Choroid plexus epithelial cell (primary cell): Measurements from ENCODE around the gene SEC23A.

ENCODE experiments used
- DNase-seq: peaks from one replicate; pipeline ENCODE4 v3.0.0-alpha.2; 2010; ENCODE audit warnings: low read depth
- H3K4me3 ChIP-seq: 2 replicates; pipeline ENCODE4 v1.5.1; 2011; ENCODE audit warnings: low read depth, mild to moderate bottlenecking, control low read depth, low read length, moderate library complexity
- TF ChIP-seq, protein P1 (sequence below): conservative IDR thresholded peaks from 2 replicates; pipeline ENCODE4 v1.5.1; 2011; ENCODE audit warnings: low read depth, mild to moderate bottlenecking, control low read depth, inconsistent platforms, low read length, moderate library complexity

The SEC23A gene

GRCh38 chr14:39036760-39037159 lies 66.3 kb downstream of the SEC23A start:
- TF ChIP-seq, protein P1, sequence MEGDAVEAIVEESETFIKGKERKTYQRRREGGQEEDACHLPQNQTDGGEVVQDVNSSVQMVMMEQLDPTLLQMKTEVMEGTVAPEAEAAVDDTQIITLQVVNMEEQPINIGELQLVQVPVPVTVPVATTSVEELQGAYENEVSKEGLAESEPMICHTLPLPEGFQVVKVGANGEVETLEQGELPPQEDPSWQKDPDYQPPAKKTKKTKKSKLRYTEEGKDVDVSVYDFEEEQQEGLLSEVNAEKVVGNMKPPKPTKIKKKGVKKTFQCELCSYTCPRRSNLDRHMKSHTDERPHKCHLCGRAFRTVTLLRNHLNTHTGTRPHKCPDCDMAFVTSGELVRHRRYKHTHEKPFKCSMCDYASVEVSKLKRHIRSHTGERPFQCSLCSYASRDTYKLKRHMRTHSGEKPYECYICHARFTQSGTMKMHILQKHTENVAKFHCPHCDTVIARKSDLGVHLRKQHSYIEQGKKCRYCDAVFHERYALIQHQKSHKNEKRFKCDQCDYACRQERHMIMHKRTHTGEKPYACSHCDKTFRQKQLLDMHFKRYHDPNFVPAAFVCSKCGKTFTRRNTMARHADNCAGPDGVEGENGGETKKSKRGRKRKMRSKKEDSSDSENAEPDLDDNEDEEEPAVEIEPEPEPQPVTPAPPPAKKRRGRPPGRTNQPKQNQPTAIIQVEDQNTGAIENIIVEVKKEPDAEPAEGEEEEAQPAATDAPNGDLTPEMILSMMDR, result no peak
- no peak for DNase-seq

GRCh38 chr14:39035336-39035735 lies 67.7 kb downstream of the SEC23A start:
- H3K4me3 ChIP-seq, result no peak overlapping the region
- DNase-seq, result no peak

More at GRCh38 chr14:39036760-39037159, 66.3 kb downstream of the SEC23A start:
- H3K4me3 ChIP-seq, result no peak overlapping the region

GRCh38 chr14:39034481-39035296 lies 68.3 kb downstream of the SEC23A start:
- no peak overlapping the region for H3K4me3 ChIP-seq
- TF ChIP-seq, protein P1, result peak; percentile 70
- DNase-seq, result peak; percentile 60

More at GRCh38 chr14:39035336-39035735, 67.7 kb downstream of the SEC23A start:
- TF ChIP-seq, protein P1, result no peak

DNA sequence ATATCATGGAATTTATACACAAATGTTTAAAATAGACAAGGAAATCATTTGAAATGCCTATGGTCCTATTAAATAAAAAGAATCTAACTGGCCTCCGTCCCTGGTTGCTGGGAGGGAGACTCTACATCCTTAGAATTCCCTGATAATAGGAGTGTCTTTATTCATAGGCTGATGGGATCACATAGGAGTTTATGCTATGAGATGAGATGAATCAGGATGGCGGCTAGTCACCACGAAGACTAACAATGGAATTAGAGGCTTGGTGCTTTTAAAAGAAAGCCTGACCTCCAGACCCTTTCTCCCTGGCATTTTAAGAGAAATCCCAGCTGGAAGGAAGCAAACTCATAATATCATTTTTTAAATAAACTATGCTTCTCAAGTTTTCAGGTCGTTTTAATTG lies 69.7 kb downstream of the SEC23A start:
- DNase-seq, result no peak
- H3K4me3 ChIP-seq, result no peak overlapping the region
- TF ChIP-seq, protein P1, result no peak

DNA sequence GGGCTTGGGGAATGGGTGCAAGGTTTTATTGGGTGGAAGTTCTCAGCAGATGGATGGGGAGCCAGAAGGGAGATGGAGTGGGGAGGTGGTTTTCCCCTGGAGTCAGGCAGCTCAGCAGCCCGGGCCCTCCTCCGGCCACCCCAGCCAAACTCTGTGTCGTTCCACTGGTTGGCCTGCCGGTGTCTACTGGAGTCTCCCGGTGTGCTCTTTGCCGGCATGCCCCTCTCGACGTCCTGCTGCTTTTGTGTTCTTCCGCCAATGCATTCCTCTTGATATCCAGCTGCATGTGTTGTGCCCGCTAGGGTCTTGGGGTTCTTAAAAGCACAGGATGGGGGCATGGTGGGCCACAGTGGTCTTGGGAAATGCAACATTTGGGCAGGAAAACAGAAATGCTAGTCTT lies 72.8 kb downstream of the SEC23A start:
- no peak overlapping the region for H3K4me3 ChIP-seq
- DNase-seq, result no peak
- TF ChIP-seq, protein P1, result no peak

DNA sequence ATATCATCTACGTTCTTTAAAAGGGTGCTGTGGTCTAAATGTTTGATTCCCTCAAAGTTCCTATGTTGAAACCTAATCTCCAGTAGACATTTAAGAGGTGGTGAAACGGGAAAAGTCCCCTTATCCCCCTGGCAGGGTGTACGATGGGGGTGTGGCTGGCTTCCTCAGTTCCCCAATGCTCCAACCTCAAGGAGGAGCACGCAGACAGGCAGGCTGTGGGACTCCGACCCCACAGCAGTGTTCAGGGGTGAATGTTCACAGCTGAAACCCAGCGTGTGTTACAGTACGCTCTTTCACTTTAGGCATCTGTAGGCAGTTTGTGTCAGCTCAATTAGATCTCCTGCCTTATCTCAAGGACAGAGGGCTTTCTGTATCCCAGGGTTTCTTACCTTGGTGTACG lies 73.2 kb downstream of the SEC23A start:
- DNase-seq, result no peak
- H3K4me3 ChIP-seq, result no peak overlapping the region
- TF ChIP-seq, protein P1, result no peak

DNA sequence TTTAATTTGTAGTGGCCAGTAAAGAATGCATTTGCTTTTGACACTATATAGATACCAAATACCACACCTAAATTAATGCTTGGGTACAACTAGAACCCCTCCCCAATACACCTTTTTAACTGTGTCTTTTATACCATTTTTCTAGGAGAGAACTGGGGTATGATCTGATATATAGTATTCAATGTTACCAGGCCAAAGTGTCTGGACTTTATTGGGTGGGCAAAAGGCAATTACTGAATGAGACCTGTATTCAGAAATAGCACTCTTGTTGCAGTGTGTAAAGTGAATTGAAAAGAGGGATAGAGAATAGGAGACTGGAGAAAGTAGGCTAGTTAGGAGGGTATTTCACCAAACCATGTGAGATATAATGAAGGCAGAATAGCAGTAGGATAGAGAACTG lies 74.4 kb downstream of the SEC23A start:
- TF ChIP-seq, protein P1, result no peak

More for the DNA sequence above, 74.4 kb downstream of the SEC23A start:
- H3K4me3 ChIP-seq, result no peak overlapping the region
- no peak for DNase-seq
